Liver (tissue), 9 donors: Measurements from ENCODE around the gene DLST. TPM values are rescaled to one million over a fixed set of nuclear protein-coding genes. Genes with fewer than 3 reads are reported as not detected.

Experiments
- DNase-seq: peaks from one replicate; pipeline ENCODE4 v3.0.0-alpha.2; 2017; ENCODE audit warnings: low spot score
- H3K27ac ChIP-seq, 2 donors: one replicate each; pipeline ENCODE4 v1.7.0; 2013; ENCODE audit warnings: inconsistent platforms in 2 of 2, low read length in 2 of 2, control low read depth in 1 of 2, low read depth in 1 of 2, mild to moderate bottlenecking in 1 of 2
- H3K27me3 ChIP-seq, 4 donors: one replicate each; pipeline versions ENCODE4 v1.6.1 to v1.7.0; 2013; ENCODE audit warnings: low read length in 3 of 4, inconsistent platforms in 1 of 4, mild to moderate bottlenecking in 1 of 4, moderate library complexity in 1 of 4; ENCODE audit not compliant: control insufficient read depth in 4 of 4, insufficient read depth in 4 of 4
- H3K36me3 ChIP-seq, 4 donors: one replicate each; pipeline versions ENCODE4 v1.6.1 to v1.7.0; 2013; ENCODE audit warnings: low read length in 3 of 4, mild to moderate bottlenecking in 3 of 4, low read depth in 1 of 4, moderate library complexity in 1 of 4; ENCODE audit not compliant: control insufficient read depth in 4 of 4, insufficient read depth in 3 of 4
- H3K4me1 ChIP-seq, 4 donors: one replicate each; pipeline versions ENCODE4 v1.6.1 to v1.7.0; 2013; ENCODE audit warnings: low read length in 3 of 4, mild to moderate bottlenecking in 3 of 4, moderate library complexity in 1 of 4; ENCODE audit not compliant: control insufficient read depth in 4 of 4, insufficient read depth in 4 of 4
- H3K4me3 ChIP-seq, 3 donors: one replicate each; pipeline versions ENCODE4 v1.6.1 to v1.7.0; 2013; ENCODE audit warnings: low read length in 3 of 3, control low read depth in 1 of 3, low read depth in 1 of 3, mild to moderate bottlenecking in 1 of 3
- H3K9ac ChIP-seq, 2 donors: one replicate each; pipeline ENCODE4 v1.7.0; 2013; ENCODE audit warnings: low read length in 2 of 2, mild to moderate bottlenecking in 2 of 2, moderate library complexity in 2 of 2, control low read depth in 1 of 2, low read depth in 1 of 2
- H3K9me3 ChIP-seq, 4 donors: one replicate each; pipeline versions ENCODE4 v1.6.1 to v1.7.0; 2013; ENCODE audit warnings: low read length in 3 of 4; ENCODE audit not compliant: control insufficient read depth in 4 of 4
- ATF3 ChIP-seq: IDR thresholded peaks from 2 replicates; pipeline ENCODE4 v1.6.1; 2016; ENCODE audit warnings: antibody characterized with exemption
- CTCF ChIP-seq: fragments of 150-350 bp; IDR thresholded peaks from 2 replicates; pipeline ENCODE4 v1.5.1; 2017; ENCODE audit warnings: improper control_type of control experiment, low read depth, low read length; ENCODE audit not compliant: missing input control
- EGR1 ChIP-seq, 2 donors: IDR thresholded peaks; 2 replicates each; pipeline ENCODE4 v1.6.1; 2016 to 2018; ENCODE audit warnings: antibody characterized with exemption in 2 of 2, low read depth in 2 of 2
- FOXA1 ChIP-seq: IDR thresholded peaks from 2 replicates; pipeline ENCODE4 v1.6.1; 2016; ENCODE audit warnings: antibody characterized with exemption
- FOXA2 ChIP-seq: IDR thresholded peaks from 2 replicates; pipeline ENCODE4 v1.6.1; 2016; ENCODE audit warnings: antibody characterized with exemption
- HNF4A ChIP-seq, 2 donors: conservative IDR thresholded peaks; 2 replicates each; pipeline ENCODE4 v1.6.1; 2016; ENCODE audit warnings: antibody characterized with exemption in 2 of 2, mild to moderate bottlenecking in 2 of 2
- HNF4G ChIP-seq: IDR thresholded peaks from 2 replicates; pipeline ENCODE4 v1.6.1; 2016; ENCODE audit warnings: antibody characterized with exemption
- JUND ChIP-seq, 2 donors: IDR thresholded peaks; 2 replicates each; pipeline ENCODE4 v1.6.1; 2016; ENCODE audit warnings: antibody characterized with exemption in 2 of 2
- MAX ChIP-seq: IDR thresholded peaks from 2 replicates; pipeline ENCODE4 v1.6.1; 2016; ENCODE audit warnings: antibody characterized with exemption
- RAD21 ChIP-seq, 2 donors: IDR thresholded peaks; 2 replicates each; pipeline ENCODE4 v1.6.1; 2016; ENCODE audit warnings: antibody characterized with exemption in 2 of 2, mild to moderate bottlenecking in 2 of 2
- REST ChIP-seq: IDR thresholded peaks from 2 replicates; pipeline ENCODE4 v1.6.1; 2016; ENCODE audit warnings: antibody characterized with exemption, mild to moderate bottlenecking
- RXRA ChIP-seq, 2 donors: IDR thresholded peaks; 2 replicates each; pipeline ENCODE4 v1.6.1; 2017 to 2018; ENCODE audit warnings: antibody characterized with exemption in 2 of 2, mild to moderate bottlenecking in 1 of 2
- SP1 ChIP-seq: IDR thresholded peaks from 2 replicates; pipeline ENCODE4 v1.6.1; 2018; ENCODE audit warnings: antibody characterized with exemption, mild to moderate bottlenecking
- TAF1 ChIP-seq: conservative IDR thresholded peaks from 2 replicates; pipeline ENCODE4 v1.6.1; 2016; ENCODE audit warnings: antibody characterized with exemption, mild to moderate bottlenecking
- YY1 ChIP-seq: IDR thresholded peaks from 2 replicates; pipeline ENCODE4 v1.6.1; 2016; ENCODE audit warnings: antibody characterized with exemption, mild to moderate bottlenecking
- ZBTB33 ChIP-seq: IDR thresholded peaks from 2 replicates; pipeline ENCODE4 v1.6.1; 2016; ENCODE audit warnings: antibody characterized with exemption
- WGBS: extraction: QIAGEN DNeasy Blood & Tissue Kit; methylation state at CpG from one replicate; pipeline ENCODE4 v1.1.7; 2013; 5-methylcytosine and 5-hydroxymethylcytosine counted together
- polyA plus RNA-seq, 2 donors: library from polyadenylated mRNA; stranded (reverse) in 1 of 2; unstranded in 1 of 2; fragments of 200-250 nt in 1 of 2; fragments of >200 nt in 1 of 2; fragmentation: Nextera tagmentation in 1 of 2; extraction: Ambion mirVana in 1 of 2; gene quantifications; one replicate each; pipeline versions ENCODE4 v1.2.1 to v1.2.3, GENCODE V29; 2013 to 2015
- total RNA-seq, 2 donors: library from RNA; depleted of rRNA; stranded (reverse); fragments of >200 nt; gene quantifications; one replicate each; pipeline ENCODE4 v1.2.3, GENCODE V29; 2014
- donor health status: healthy.
- donor health status: healthy.
- donor health status: healthy.
- donor health status: healthy.
- donor health status: healthy.

DLST gene
- total and polyA plus RNA-seq, 4 donors: 10.7 to 69.3 (median 49.5) TPM

GRCh38 chr14:74904635-74905503 is 23.2 kb downstream of the DLST start:
- Histone ChIP-seq H3K27me3 (no peaks in the 10 kb centered on the region), H3K27ac (no peak overlapping the region), H3K36me3 (peaks cover 6 to 47% (median 33%) of the 10 kb centered on the region in 4 donors), H3K4me1 (no peaks in the 10 kb centered on the region), H3K4me3 (no peak overlapping the region), H3K9me3 (no peaks in the 10 kb centered on the region), H3K9ac (no peak overlapping the region)
- no peak for TF ChIP-seq HNF4A (conservative IDR thresholded peaks at IDR 0.05)
- TF ChIP-seq HNF4G: no peak
- TF ChIP-seq TAF1: no peak
- no peak for TF ChIP-seq RAD21 (IDR thresholded peaks at IDR 0.05)
- no peak for TF ChIP-seq ATF3
- no peak for TF ChIP-seq RXRA (IDR thresholded peaks at IDR 0.05)
- no peak for TF ChIP-seq FOXA1
- 84% methylated on average over 6 of the region's 6 CpGs for WGBS
- DNase-seq: no peak

- 42% methylated on average over 14 of the region's 14 CpGs for WGBS
- peak; percentile 89 for DNase-seq
- H3K27me3 ChIP-seq: no peaks in the 10 kb centered on the region
- no peak overlapping the region for H3K4me3 ChIP-seq
- no peak for TF ChIP-seq HNF4G
- peak; percentile 92 for TF ChIP-seq CTCF
- peak; percentile 82 to 93 for TF ChIP-seq RAD21 (IDR thresholded peaks at IDR 0.05)
- H3K9me3 ChIP-seq: no peaks in the 10 kb centered on the region
- no peak overlapping the region for H3K27ac ChIP-seq
- no peaks in the 10 kb centered on the region for H3K4me1 ChIP-seq
- peaks cover 4 to 39% (median 25%) of the 10 kb centered on the region in 4 donors for H3K36me3 ChIP-seq
- H3K9ac ChIP-seq: no peak overlapping the region
These were observed 24.0 kb downstream of the DLST start for GRCh38 chr14:74905595-74906142.

GRCh38 chr14:74906925-74907521 is 25.3 kb downstream of the DLST start:
- Histone ChIP-seq H3K27ac (no peak overlapping the region), H3K9ac (no peak overlapping the region), H3K36me3 (peaks cover 0 to 26% (median 14%) of the 10 kb centered on the region in 4 donors), H3K4me1 (no peaks in the 10 kb centered on the region), H3K27me3 (no peaks in the 10 kb centered on the region), H3K9me3 (no peaks in the 10 kb centered on the region), H3K4me3 (no peak overlapping the region)
- 80% methylated on average over 12 of the region's 12 CpGs for WGBS
- DNase-seq: no peak
- TF ChIP-seq HNF4A (conservative IDR thresholded peaks at IDR 0.05): no peak
- TF ChIP-seq TAF1: no peak
- no peak for TF ChIP-seq ZBTB33
- no peak for TF ChIP-seq FOXA2
- TF ChIP-seq JUND (IDR thresholded peaks at IDR 0.05): no peak
- TF ChIP-seq REST: no peak
- no peak for TF ChIP-seq EGR1 (IDR thresholded peaks at IDR 0.05; ENCODE audit: low read depth in 2 of 2)
- no peak for TF ChIP-seq HNF4G
- TF ChIP-seq RAD21 (IDR thresholded peaks at IDR 0.05): no peak
- TF ChIP-seq MAX: no peak
- no peak for TF ChIP-seq ATF3
- TF ChIP-seq SP1: no peak
- no peak for TF ChIP-seq YY1
